ENCODE results near the gene CXCL16.

Gene CXCL16

DNA sequence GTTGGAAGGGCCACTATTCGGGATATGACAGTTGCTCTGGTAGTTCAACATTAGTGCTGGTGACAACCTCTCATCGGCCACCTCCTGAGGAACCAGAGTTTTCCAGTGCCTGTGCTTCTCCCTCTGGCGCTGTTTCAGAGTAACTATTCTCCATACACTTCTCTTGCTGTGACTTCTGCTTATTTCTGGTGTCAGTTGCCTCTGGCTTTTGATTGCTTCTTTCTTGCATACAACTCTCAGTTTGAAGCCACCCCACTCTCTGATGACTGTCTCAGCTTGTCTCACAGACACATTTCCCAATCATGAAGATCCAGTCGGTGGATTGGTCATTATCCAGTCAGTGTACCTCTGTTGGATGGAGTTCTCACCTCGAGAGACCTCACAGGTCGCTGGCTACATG, 28.6 kb upstream of the CXCL16 start:
- no peak overlapping the region for H3K27ac ChIP-seq (ENCODE audit: low read depth, low read length)
- H3K9me3 ChIP-seq (ENCODE audit: insufficient read depth, low read length): no peaks in the 10 kb centered on the region
- H3K9ac ChIP-seq (ENCODE audit: low read length): no peak overlapping the region
- H2AFZ ChIP-seq (ENCODE audit: low read depth, low read length, severe bottlenecking): no peak overlapping the region
- no peaks in the 10 kb centered on the region for H3F3A ChIP-seq (ENCODE audit: insufficient read depth)
- no peak overlapping the region for H3K4me3 ChIP-seq (ENCODE audit: insufficient read depth, low read length, poor library complexity, severe bottlenecking)
- H3K9me2 ChIP-seq (replicated peaks; ENCODE audit: insufficient read depth, low read length): no peaks in the 10 kb centered on the region
- H4K20me1 ChIP-seq (ENCODE audit: low read depth, low read length): no peaks in the 10 kb centered on the region
- TF ChIP-seq CTCF (IDR thresholded peaks at IDR 0.05; ENCODE audit: insufficient read depth, low read length, poor library complexity, severe bottlenecking): no peak
- no peak for TF ChIP-seq EZH2phosphoT487 (conservative IDR thresholded peaks at IDR 0.05; ENCODE audit: low read length)
- H3K79me2 ChIP-seq (ENCODE audit: insufficient read depth, low read length): no peaks in the 10 kb centered on the region
- no peaks in the 10 kb centered on the region for H3K27me3 ChIP-seq (ENCODE audit: low read length)
- no peak overlapping the region for H3K4me2 ChIP-seq (ENCODE audit: low read depth, low read length, poor library complexity, severe bottlenecking)
- no peaks in the 10 kb centered on the region for H3K36me3 ChIP-seq (ENCODE audit: low read length)

- Histone ChIP-seq H2AFZ (ENCODE audit: low read depth, low read length, severe bottlenecking) (no peak overlapping the region), H3K36me3 (ENCODE audit: low read length) (no peaks in the 10 kb centered on the region), H3K27ac (ENCODE audit: low read depth, low read length) (no peak overlapping the region), H3K9ac (ENCODE audit: low read length) (no peak overlapping the region), H3K9me3 (ENCODE audit: insufficient read depth, low read length) (no peaks in the 10 kb centered on the region), H3K9me2 (replicated peaks; ENCODE audit: insufficient read depth, low read length) (no peaks in the 10 kb centered on the region), H3K4me2 (ENCODE audit: low read depth, low read length, poor library complexity, severe bottlenecking) (no peak overlapping the region), H3K79me2 (ENCODE audit: insufficient read depth, low read length) (no peaks in the 10 kb centered on the region), H3K27me3 (ENCODE audit: low read length) (no peaks in the 10 kb centered on the region), H3F3A (ENCODE audit: insufficient read depth) (no peaks in the 10 kb centered on the region), H3K4me3 (ENCODE audit: insufficient read depth, low read length, poor library complexity, severe bottlenecking) (no peak overlapping the region), H4K20me1 (ENCODE audit: low read depth, low read length) (no peaks in the 10 kb centered on the region)
- TF ChIP-seq CTCF (IDR thresholded peaks at IDR 0.05; ENCODE audit: insufficient read depth, low read length, poor library complexity, severe bottlenecking): no peak
- TF ChIP-seq EZH2phosphoT487 (conservative IDR thresholded peaks at IDR 0.05; ENCODE audit: low read length): no peak
Observed at GRCh38 chr17:4766723-4767122, 27.0 kb upstream of the CXCL16 start.

- no peaks in the 10 kb centered on the region for H3K27me3 ChIP-seq (ENCODE audit: low read length)
- H3K4me3 ChIP-seq (ENCODE audit: insufficient read depth, low read length, poor library complexity, severe bottlenecking): no peak overlapping the region
- H3K36me3 ChIP-seq (ENCODE audit: low read length): no peaks in the 10 kb centered on the region
- no peaks in the 10 kb centered on the region for H4K20me1 ChIP-seq (ENCODE audit: low read depth, low read length)
- no peaks in the 10 kb centered on the region for H3F3A ChIP-seq (ENCODE audit: insufficient read depth)
- H3K9ac ChIP-seq (ENCODE audit: low read length): no peak overlapping the region
- H3K27ac ChIP-seq (ENCODE audit: low read depth, low read length): no peak overlapping the region
- H2AFZ ChIP-seq (ENCODE audit: low read depth, low read length, severe bottlenecking): no peak overlapping the region
- H3K79me2 ChIP-seq (ENCODE audit: insufficient read depth, low read length): no peaks in the 10 kb centered on the region
- TF ChIP-seq EZH2phosphoT487 (conservative IDR thresholded peaks at IDR 0.05; ENCODE audit: low read length) (no peak), CTCF (IDR thresholded peaks at IDR 0.05; ENCODE audit: insufficient read depth, low read length, poor library complexity, severe bottlenecking) (no peak)
- H3K4me2 ChIP-seq (ENCODE audit: low read depth, low read length, poor library complexity, severe bottlenecking): no peak overlapping the region
- H3K9me3 ChIP-seq (ENCODE audit: insufficient read depth, low read length): no peaks in the 10 kb centered on the region
- no peaks in the 10 kb centered on the region for H3K9me2 ChIP-seq (replicated peaks; ENCODE audit: insufficient read depth, low read length)
Observed at GRCh38 chr17:4766201-4766600, 26.5 kb upstream of the CXCL16 start.

- no peaks in the 10 kb centered on the region for H3K36me3 ChIP-seq (ENCODE audit: low read length)
- no peak overlapping the region for H3K27ac ChIP-seq (ENCODE audit: low read depth, low read length)
- H3K9ac ChIP-seq (ENCODE audit: low read length): no peak overlapping the region
- no peaks in the 10 kb centered on the region for H3K9me2 ChIP-seq (replicated peaks; ENCODE audit: insufficient read depth, low read length)
- H3K4me3 ChIP-seq (ENCODE audit: insufficient read depth, low read length, poor library complexity, severe bottlenecking): no peak overlapping the region
- no peaks in the 10 kb centered on the region for H3K27me3 ChIP-seq (ENCODE audit: low read length)
- H3K79me2 ChIP-seq (ENCODE audit: insufficient read depth, low read length): no peaks in the 10 kb centered on the region
- H3F3A ChIP-seq (ENCODE audit: insufficient read depth): no peaks in the 10 kb centered on the region
- no peaks in the 10 kb centered on the region for H3K9me3 ChIP-seq (ENCODE audit: insufficient read depth, low read length)
- no peak overlapping the region for H2AFZ ChIP-seq (ENCODE audit: low read depth, low read length, severe bottlenecking)
- no peaks in the 10 kb centered on the region for H4K20me1 ChIP-seq (ENCODE audit: low read depth, low read length)
- TF ChIP-seq EZH2phosphoT487 (conservative IDR thresholded peaks at IDR 0.05; ENCODE audit: low read length) (no peak), CTCF (IDR thresholded peaks at IDR 0.05; ENCODE audit: insufficient read depth, low read length, poor library complexity, severe bottlenecking) (no peak)
- H3K4me2 ChIP-seq (ENCODE audit: low read depth, low read length, poor library complexity, severe bottlenecking): no peak overlapping the region
Observed at GRCh38 chr17:4764595-4764994, 24.9 kb upstream of the CXCL16 start.
